GM21723 (cell line): ENCODE measurements around the gene DSCAML1.
"Not testable (repeated sequence)": the region's sequence is repeated elsewhere in the genome, so short reads cannot be mapped to it uniquely, and the experiment has no call there.

Experiments
- ATAC-seq: cut with Tn5 transposase; IDR thresholded peaks from one replicate; pipeline ENCODE4 v1.9.1; 2021; ENCODE audit warnings: mild to moderate bottlenecking, moderate library complexity; ENCODE audit not compliant: unreplicated experiment

The DSCAML1 gene

DNA sequence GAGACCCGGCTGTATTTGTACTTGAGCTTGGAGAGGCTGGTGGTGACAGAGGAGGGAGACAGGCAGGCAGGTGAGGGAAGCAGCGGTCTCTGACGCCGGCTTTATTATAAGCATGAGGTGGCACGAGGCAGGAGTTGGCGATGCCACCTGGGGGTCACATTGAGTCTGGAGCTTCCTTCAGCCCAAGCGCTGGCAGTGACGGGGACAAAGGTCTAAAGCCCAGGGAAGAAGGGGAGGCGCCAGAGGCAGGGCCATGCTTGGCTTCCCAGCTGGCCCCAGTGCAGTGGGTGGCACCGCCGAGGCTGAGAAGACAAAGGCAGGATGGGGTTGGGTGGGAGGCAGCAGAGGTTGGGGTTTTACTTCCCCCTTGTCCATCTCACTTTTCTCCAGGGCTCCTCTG lies 23.1 kb upstream of the DSCAML1 start:
- ATAC-seq = no peak

DNA sequence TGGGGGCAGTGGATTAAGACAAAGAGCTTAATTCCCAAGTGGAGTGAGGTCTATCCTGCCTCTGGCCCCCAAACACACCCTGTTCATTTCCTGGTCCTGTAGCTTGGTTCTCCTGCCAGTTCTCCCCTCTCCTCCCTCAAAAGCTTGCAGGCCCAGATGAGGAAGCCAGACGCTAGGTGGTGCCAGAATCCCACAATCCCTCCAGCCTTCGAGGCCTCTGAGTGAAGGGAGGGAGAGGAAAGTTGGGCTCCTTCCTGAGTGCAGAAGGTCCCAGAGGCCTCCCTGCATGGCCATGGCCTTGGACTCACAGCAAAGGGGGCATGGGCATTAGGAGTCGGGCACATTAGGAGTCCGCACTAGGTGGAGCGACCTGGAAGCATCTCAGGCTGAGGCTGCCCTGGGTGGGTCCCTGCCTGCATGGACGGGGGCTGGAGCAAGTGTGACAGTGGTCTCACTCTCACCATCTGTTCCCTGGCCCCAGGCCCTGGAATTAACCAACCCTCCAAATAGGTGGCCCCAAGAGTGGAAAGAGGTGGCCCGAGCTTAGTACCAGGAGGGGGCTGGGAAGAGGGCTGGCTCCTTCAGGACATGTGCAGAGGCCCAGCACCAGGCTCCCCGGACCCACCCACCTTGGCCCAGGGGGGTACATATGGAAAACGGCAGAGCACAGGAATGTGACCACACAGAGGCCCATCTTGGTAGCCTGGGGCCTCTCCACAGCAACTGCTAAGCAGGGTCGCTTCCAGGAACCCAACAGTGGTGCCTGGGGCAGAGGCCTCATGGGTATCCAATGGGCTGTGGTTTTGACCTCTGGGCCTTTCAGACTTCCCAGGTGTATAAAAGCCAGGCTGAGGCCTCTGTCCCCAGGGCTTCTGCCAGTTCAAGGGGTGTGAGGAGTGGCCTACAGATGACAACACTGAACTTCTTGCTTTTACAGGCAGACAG lies 22.4 kb upstream of the DSCAML1 start:
- ATAC-seq = no peak

DNA sequence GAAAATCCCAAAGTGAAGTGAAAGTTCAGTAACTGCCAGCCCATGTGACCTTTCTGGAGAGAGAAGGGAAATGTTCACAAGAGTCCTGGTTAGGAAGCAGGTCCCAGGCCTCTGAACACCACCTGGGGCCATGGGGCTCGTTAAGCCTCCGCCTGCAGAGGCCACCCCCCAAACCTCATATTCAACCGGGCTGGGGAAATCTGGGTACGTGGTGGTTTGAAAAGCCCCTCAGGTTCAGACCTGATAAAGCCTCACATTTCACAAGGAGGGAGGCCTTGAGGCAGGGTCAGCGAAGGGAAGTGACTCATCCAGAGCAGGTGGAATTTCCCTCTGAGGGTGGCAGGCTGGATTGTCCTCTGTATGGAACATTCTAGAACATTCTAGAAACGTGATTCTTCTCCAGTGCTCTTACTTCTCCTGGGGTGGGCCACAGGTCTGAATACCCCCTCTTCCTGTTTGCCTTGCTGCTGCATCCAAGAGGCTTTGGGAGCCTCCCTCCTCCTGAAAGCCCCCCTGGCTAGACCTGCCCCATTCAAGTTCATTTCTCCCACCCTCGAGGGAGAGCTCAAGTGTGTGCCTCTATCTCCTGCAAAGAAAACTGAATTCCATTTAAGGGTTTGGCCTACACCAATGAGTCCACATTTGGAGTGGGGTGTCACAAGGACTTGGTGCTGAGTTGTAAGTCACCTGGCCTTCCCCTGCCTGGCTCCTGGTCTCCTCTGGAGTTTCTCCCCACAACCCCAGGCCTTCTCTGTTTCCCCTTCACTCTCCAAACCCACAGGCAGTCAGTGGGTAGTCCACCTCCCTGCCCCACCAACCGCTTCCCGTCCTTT lies 21.2 kb upstream of the DSCAML1 start:
- no peak for ATAC-seq

DNA sequence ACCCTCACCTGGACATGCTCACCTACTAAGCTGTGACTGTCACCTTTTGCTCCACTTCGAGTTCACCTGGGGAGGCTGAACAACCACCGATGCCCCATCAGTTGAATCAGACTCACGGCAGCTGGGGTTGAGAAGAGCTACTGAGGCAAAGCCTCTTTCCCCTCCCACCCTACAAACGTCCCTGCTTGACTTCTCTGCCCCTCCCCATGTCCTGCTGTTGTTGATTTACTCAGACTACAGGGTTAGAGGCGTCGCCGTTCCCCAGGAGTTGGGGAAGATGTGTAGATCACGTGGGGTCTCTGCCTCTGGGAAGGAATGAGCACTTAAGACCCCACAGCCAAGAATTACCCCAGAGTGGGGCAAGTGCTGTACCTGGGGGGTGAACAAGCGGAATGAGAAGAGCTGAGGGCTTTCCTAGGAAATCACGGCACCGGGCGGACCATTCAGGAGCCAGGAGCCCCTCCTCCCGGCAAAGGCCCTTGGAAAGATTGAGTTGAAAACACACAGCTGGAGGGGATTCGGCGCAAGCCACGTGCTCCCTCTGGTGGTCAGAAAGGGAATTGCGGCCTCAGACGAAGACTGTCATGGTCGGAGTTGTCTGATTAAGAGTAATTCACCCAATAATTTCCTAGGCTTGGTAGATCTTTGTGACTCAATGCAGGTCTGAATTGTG lies 20.5 kb upstream of the DSCAML1 start:
- no peak for ATAC-seq

DNA sequence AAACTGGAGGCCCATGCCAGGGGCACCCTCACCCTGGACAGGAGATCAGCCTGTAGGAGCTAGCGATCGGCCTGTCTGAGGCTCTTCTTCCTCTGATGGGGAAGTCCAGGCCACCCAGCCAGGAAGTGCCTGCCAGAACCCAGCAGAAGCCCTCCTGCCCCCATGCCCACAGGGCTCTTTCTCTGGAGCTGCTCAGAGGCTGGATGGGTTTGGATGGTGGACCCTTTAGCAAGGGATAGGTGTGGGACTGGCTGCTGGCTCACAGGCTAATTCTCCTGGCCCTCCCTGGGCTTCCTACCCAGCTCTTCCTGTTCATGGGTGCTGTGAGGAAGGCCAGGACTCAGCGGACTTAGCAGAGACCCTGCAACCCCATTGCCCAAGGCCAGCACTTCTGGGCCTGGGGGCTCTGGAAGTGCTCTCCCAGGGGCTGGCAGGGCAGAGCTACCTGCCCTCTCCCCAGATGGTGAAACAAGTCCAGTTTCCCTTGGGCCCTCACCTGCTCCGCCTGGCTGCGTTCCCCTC lies 19.9 kb upstream of the DSCAML1 start:
- ATAC-seq = no peak

DNA sequence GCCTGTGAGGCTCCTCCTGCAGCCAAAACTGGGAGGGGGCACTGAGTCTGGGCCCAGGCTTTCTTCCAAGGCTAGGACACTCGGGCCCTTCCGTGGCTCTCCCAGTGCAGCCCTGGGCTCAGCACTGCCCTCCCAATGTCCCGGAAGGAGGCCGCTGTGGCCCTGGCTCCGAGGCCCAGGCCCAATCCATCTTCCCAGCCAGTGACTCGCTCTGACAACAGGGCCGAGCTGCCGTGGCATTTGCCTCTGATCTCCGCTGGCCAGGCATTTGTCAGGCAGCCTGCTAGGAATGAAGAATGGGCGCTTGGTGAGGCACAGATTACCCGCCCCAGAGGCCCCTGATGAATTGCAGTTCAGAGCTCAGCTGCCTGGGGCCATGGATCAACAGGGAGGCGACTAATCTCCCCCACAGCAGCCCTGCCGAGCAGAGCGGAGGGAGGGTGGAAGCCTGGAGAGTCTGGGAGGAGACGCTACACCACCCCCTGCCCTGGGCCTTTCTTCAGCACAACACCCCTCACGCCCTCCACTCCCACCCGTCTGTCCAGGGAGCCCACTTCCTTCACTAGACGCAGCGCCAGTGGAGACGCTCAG lies 19.2 kb upstream of the DSCAML1 start:
- no peak for ATAC-seq

DNA sequence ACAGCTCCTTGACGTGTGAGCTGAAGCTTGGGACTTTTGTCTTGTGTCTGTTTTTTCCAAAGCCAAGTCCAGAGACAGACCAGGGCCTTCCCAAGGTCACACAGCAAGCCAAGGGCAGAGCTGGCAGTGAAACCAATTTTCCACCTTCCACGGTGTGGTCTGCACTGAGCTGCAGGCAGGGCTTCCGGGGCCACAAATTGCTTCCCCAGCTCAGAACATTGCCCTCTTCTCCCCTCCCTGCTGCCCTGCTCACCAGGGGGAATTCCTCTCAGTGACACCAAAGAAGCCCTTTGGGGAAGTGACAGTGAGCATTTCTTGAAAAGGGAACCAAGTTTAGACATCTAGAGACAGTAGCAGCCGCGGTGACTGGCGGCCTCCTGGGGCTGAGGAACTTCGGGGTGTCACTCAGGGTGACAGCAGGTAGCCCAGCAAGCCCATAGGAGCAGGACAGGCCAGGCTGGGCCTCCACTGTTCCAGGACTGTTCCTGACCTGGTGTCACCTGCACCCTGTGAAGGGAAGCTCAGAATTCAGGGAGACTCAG lies 18.3 kb upstream of the DSCAML1 start:
- ATAC-seq = peak; percentile 68

DNA sequence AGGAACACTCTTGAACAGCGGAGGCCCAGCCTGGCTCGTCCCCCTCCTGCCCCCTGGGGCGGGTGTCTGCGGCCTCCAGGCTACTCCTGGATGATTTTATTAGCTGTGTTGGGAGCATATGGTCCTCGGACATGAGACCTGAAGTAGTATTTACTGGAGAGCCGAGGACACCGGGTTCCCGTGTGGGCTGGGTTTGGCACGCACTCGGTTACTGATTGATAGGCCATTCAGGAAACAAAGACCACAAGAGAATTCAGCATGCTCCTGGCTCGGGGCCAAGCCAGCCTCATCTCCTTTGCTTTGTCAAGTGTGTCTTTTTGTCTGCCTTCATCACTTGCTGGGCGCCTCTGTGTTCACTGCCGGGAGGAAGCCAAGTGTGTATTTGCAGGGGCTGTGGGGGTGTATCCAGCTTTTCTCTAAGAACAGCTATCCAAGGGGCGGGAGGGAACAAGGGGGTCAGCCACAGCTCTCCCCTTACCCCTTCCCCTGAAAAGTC lies 17.8 kb upstream of the DSCAML1 start:
- ATAC-seq = peak; percentile 53

DNA sequence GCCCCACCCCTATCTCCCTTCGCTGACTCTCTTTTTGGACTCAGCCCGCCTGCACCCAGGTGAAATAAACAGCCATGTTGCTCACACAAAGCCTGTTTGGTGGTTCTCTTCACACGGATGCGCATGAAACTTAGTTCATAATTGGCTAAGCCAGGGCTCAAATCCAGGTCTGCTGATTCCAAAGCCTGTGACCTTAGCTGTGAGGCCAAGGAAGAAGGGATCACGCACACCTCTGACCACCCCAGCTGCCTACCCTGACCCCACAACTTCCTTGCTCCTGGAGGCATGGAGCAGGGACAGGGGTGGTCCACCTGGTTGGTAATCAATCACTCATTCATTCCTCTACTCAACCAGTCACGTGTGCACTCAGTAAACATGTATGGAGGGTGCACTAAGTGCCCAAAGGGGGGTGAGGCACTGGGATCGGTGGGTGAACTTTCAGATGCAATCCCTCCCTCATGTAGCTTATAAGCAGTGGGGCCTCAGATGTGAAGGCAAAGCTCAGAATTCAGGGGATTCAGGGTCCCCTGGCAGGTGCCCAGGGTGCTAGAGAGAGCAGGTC lies 17.3 kb upstream of the DSCAML1 start:
- no peak for ATAC-seq

DNA sequence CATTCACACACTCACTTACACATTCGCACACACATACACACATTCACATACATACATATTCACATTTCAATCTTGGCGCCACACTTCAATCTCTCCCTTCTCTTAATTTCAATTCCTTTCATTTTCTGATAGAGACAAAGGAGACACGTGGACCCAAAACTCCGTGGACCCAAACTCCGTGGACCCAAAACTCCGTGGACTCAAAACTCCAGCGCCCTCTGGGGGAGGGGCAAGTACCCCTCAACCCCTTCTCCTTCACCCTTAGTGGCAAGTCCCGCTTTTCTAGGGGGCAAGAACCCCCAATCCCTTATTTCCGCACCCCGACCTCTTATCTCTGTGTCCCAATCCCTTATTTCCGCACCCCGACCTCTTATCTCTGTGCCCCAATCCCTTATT lies 13.0 kb upstream of the DSCAML1 start:
- not testable (repeated sequence) for ATAC-seq

DNA sequence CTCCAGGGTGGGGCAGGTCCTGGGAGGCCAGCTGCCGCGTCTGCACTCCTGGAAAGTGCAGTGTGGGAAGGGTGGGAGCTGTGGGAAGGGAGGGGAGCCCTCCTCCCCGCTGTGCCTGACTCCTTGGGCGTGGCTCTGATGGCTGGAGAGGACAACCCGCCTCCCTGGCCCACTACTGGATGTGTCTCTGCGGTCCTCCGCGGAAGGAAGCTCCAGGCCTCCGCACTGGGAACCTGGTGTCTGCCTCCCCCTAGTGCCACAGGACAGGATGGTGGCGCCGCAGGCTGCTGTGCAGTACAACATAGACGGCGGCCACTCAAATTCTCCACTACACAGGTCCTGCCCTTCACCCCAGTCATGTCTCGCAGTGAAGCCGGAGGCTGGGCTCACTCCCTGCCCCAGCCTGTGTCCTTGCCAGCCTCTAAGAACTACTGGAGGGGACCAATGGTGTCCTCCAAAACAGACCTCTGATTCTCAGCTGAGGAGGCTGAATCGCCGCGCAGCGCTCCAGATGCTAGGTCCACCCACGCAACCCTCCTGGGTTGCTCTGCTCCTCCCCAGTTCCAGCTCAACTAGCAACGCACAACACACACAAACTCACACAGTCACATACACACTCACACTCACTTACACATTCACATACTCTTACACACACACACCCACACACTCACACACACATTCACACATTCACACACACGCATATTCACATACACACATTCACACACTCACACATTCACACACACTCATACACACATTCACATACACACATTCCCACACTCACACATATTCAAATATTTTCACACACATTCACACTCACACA lies 12.4 kb upstream of the DSCAML1 start:
- ATAC-seq = no peak

DNA sequence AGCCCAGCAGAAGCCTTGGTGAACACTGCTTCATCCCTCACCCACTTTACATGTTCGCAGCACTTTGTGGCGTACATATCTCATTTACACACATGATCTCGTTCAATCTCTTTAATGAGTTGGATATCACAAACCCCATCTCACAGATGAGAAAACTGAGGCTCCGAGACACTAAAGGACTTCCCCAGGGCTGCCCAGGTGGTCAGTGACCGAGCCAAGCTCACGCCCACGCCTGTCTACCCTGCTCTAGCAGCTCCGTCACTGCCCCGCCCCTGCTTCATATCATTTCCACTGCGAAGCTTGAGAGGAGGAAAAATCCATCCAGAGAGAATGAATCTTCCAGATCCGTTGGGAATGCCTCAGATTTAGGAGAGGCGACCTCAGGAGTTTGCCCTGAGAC lies 11.8 kb upstream of the DSCAML1 start:
- ATAC-seq = no peak

DNA sequence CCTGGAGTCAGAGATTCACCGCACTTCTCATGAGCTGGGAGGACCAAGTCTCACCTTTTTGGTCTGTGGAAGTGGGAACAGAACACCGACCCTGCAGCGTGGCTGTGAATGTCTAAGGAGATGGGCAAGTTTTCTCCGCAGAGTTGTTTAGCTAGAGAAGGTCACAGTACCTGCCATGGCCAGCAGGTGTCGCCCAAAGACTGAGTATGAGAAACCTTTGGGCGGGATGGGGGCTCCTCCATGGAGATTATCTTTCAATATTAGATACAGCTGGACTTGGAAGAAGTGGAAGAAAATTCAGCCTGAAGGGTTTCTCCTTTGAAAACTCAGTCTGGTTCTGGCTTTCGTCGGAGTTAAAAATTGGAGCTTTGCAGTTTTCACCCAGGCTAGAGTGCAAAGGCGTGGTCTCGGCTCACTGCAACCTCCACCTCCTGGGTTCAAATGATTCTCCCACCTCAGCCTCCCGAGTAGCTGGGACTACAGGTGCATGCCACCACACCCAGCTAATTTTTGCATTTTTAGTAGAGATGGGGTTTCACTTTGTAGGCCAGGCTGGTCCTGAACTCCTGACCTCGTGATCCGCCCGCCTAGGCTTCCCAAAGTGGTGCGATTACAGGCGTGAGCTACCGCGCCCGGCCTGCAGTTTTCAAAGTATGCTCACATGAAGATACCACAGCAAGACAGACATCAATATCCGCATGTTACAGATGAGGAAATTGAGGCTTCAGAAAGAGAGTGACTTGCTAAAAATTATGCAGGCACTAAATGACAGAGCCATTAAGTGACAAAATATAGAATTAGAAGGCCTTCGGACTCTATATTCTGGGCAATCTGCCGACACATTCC lies 10.7 kb upstream of the DSCAML1 start:
- ATAC-seq = no peak

DNA sequence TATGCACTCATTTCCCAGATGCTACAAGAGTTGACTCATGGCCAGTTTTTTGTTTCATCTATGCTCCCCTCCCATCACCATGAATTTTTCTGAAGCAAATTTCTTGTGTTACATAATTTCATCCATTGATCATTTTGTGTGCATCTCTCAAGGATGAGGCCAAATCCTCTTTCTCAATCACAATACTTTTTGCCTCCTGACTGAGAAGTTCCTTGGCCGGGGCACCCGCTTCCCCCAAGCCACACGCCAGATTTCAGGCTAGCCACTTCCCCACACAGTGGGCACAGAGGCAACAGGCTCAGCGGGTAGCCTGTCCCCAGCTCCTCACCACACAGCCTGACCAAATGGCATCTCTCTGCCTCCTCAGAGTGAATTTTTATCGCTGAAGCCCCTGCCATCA lies 9.8 kb upstream of the DSCAML1 start:
- no peak for ATAC-seq

DNA sequence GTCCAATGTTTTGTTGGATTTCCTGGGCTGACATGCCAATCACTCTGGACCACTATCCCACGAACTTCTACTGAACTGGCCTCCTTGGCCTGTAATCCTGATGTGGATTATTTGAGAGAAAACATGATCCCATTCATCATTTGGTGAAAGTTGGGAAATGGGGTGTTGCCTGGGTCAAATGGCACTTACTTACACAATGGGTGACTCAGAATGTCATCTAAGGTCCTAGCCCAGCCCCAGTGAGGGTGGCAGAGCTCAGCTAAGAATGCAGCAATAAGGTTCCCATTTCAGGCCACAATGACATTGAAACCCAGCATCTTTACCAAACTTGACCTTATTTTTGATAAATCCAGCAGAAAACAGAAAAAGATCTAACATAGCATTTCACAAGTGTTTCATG lies 8.0 kb upstream of the DSCAML1 start:
- no peak for ATAC-seq

DNA sequence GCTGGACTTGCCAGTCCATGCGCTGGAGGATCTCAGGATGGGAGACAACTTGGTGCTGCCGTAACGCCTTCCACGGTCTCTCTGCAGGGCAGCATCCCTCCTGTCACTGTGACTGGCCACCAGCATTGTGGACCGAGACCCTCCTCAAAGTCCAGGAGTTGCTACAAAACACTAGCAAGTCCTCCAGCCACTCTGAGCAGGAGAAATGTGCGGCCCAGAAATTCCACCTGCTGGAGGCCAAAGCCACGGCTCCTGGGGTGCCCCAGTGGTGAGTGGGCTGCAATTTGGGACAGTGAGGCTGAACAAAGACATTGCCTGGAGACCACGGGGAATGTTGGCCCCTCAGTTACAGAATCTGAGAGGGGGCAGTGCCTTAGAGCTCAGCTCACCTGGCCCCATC lies 6.9 kb upstream of the DSCAML1 start:
- ATAC-seq = no peak

DNA sequence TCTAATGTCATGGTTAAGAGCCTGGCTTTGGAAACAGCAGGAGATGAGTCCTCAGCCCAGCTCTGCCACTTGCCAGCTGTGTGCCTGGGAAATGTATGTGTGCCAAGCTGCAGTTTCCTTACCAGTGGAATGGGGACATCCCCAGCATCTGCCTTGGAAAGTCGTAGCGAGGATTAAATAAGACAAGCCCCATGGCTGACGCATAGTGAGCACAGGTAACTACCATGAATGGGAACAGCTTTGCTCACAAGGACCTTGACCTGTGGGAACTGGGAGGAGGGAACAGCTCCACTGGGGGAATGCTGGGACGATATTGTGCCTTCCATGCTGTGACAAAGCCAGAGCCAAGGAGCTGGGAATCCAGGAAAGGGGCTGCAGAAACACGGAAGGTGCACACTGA lies 2.6 kb upstream of the DSCAML1 start:
- no peak for ATAC-seq

DNA sequence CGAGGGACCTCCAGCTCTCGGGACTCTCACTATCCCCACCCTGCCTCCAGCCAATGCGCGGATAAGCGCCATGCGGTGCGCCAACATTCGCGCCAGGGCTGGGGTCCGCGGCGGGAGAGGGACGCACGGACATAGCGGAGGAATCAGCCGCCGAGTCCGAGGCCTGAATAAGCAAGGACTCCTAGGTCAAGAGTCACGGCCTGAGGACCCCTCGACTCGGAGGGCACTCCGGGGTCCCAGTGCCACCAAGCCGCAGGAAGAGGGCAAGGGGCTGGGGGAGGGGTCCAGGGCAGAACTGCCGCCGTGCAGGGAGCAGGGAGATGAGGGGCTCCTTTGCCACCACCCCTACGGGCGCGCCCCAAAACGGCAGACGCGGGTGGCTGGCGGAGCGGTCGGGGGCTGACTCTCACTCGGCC lies 552 bp downstream of the DSCAML1 start:
- no peak for ATAC-seq
